HepG2 (cell line): ENCODE measurements around the gene MBTPS1. TPM values are rescaled to one million over a fixed set of nuclear protein-coding genes. Genes with fewer than 3 reads are reported as not detected.

Experiments used
- ATAC-seq: fragments of 200-7000 bp; cut with Tn5 transposase; 3 replicates; pipeline ENCODE4 v1.9.1; 2020; ENCODE audit warnings: mild to moderate bottlenecking, moderate library complexity
- BruUV-seq: library from RNA; stranded (reverse); fragments of 400-500 nt; replicated peaks from 2 replicates; lab custom pipeline; 2021; lab: Mats Ljungman, UMichigan
- CTCF ChIA-PET: fragments of 300-600 bp; formaldehyde crosslinking; extraction: SDS; loops from one replicate; lab custom pipeline; 2021; ENCODE audit warnings: low total read pairs, inconsistent platforms, low intra/inter-chr PET ratio; lab: Yijun Ruan, JAX
- POLR2A ChIA-PET: fragments of 350-600 bp; sonication (Branson Sonifier 250); formaldehyde crosslinking; loops from one replicate; lab custom pipeline; 2020; ENCODE audit warnings: antibody characterized with exemption, inconsistent platforms; lab: Yijun Ruan, JAX
- DNase-seq: peaks from one replicate; pipeline ENCODE4 v3.0.0-alpha.2; 2015; ENCODE audit warnings: low spot score
- FAIRE-seq: peaks from 3 replicates; lab custom pipeline; 2011; peaks lifted over from hg19 to GRCh38; lab: Jason Lieb, UNC
- H2AFZ ChIP-seq: one replicate; pipeline ENCODE4 v1.6.1; 2011; ENCODE audit warnings: low read length, inconsistent platforms
- H3K27ac ChIP-seq: fragments of 300-600 bp; 3 replicates; pipeline ENCODE4 v1.8.0; 2011; ENCODE audit warnings: mixed run types, mild to moderate bottlenecking, mixed read lengths, low read length, inconsistent platforms; ENCODE audit not compliant: insufficient read depth; ENCODE audit errors: extremely low read length
- H3K27me3 ChIP-seq, 2 experiments: fragments of 200-600 bp in 1 of 2; 2 replicates in 1 of 2; 3 replicates in 1 of 2; pipeline versions ENCODE4 v1.6.0 to v1.8.0; 2011; ENCODE audit warnings: low read length in 2 of 2, mild to moderate bottlenecking in 2 of 2, moderate library complexity in 2 of 2, inconsistent platforms in 1 of 2; ENCODE audit not compliant: insufficient read depth in 2 of 2, control insufficient read depth in 1 of 2
- H3K36me3 ChIP-seq, 2 experiments: fragments of 200-600 bp in 1 of 2; replicated peaks in 1 of 2; 2 replicates in 1 of 2; 3 replicates in 1 of 2; pipeline versions ENCODE4 v1.5.1 to v1.8.0; 2011; ENCODE audit warnings: low read length in 2 of 2, inconsistent platforms in 1 of 2; ENCODE audit not compliant: insufficient read depth in 2 of 2, control insufficient read depth in 1 of 2
- H3K4me1 ChIP-seq: 2 replicates; pipeline ENCODE4 v1.5.1; 2012; ENCODE audit warnings: low read length, inconsistent platforms; ENCODE audit not compliant: insufficient read depth
- H3K4me2 ChIP-seq: 2 replicates; pipeline ENCODE4 v1.6.0; 2011; ENCODE audit warnings: low read depth, low read length, inconsistent platforms
- H3K4me3 ChIP-seq, 3 experiments: fragments of 200-600 bp in 1 of 3; sonication (generic), shearing (Covaris generic) in 1 of 3; replicated peaks in 1 of 3; 2 replicates each; pipeline ENCODE4 v1.5.1; 2011 to 2016; ENCODE audit warnings: low read length in 3 of 3, inconsistent platforms in 2 of 3, low read depth in 2 of 3, mild to moderate bottlenecking in 2 of 3, control low read depth in 1 of 3, mixed read lengths in 1 of 3; ENCODE audit not compliant: insufficient read depth in 1 of 3
- H3K79me2 ChIP-seq: one replicate; pipeline ENCODE4 v1.6.1; 2011; ENCODE audit warnings: low read length, inconsistent platforms; ENCODE audit not compliant: insufficient read depth
- H3K9ac ChIP-seq: 2 replicates; pipeline ENCODE4 v1.6.0; 2011; ENCODE audit warnings: mild to moderate bottlenecking, low read depth, low read length, inconsistent platforms; ENCODE audit not compliant: insufficient read depth
- H3K9me3 ChIP-seq: 2 replicates; pipeline ENCODE4 v1.5.1; 2012; ENCODE audit warnings: mild to moderate bottlenecking, low read length
- H4K20me1 ChIP-seq: 2 replicates; pipeline ENCODE4 v1.6.0; 2011; ENCODE audit warnings: inconsistent platforms, mild to moderate bottlenecking, low read length, moderate library complexity; ENCODE audit not compliant: insufficient read depth
- ARID2 ChIP-seq: sonication (generic); formaldehyde crosslinking; IDR thresholded peaks from 2 replicates; pipeline ENCODE4 v1.8.1; 2022; ENCODE audit warnings: mild to moderate bottlenecking, missing genetic modification reagents, borderline replicate concordance
- FOXC1 ChIP-seq: sonication (generic); formaldehyde crosslinking; IDR thresholded peaks from 2 replicates; pipeline ENCODE4 v1.8.0; 2022; ENCODE audit warnings: mild to moderate bottlenecking, missing genetic modification reagents, borderline replicate concordance
- FOXP1 ChIP-seq, 2 experiments: fragments of 450-650 bp in 1 of 2; IDR thresholded peaks; 2 replicates each; pipeline ENCODE4 v1.6.1; 2017 to 2018; ENCODE audit warnings: antibody characterized with exemption in 1 of 2
- PAX8 ChIP-seq: sonication (generic); formaldehyde crosslinking; IDR thresholded peaks from 2 replicates; pipeline ENCODE4 v1.8.0; 2022; ENCODE audit warnings: mild to moderate bottlenecking, missing genetic modification reagents, borderline replicate concordance
- SIX1 ChIP-seq: sonication (generic); formaldehyde crosslinking; IDR thresholded peaks from 2 replicates; pipeline ENCODE4 v1.4.0; 2020; ENCODE audit warnings: missing genetic modification reagents, borderline replicate concordance
- SNAPC2 ChIP-seq: sonication (generic); formaldehyde crosslinking; IDR thresholded peaks from 2 replicates; pipeline ENCODE4 v1.8.1; 2022; ENCODE audit warnings: mild to moderate bottlenecking, missing genetic modification reagents
- ZNF121 ChIP-seq: sonication (generic); formaldehyde crosslinking; IDR thresholded peaks from 2 replicates; pipeline ENCODE4 v1.5.0; 2020; ENCODE audit warnings: mild to moderate bottlenecking, missing genetic modification reagents
- ZNF124 ChIP-seq: sonication (generic); formaldehyde crosslinking; IDR thresholded peaks from 2 replicates; pipeline ENCODE4 v1.4.0; 2020; ENCODE audit warnings: missing genetic modification reagents
- ZNF264 ChIP-seq: sonication (generic); formaldehyde crosslinking; IDR thresholded peaks from 2 replicates; pipeline ENCODE4 v1.4.0; 2020; ENCODE audit warnings: missing genetic modification reagents
- ZNF501 ChIP-seq: sonication (generic); formaldehyde crosslinking; IDR thresholded peaks from 2 replicates; pipeline ENCODE4 v1.5.1; 2020; ENCODE audit warnings: mild to moderate bottlenecking, moderate library complexity, missing genetic modification reagents
- ZNF556 ChIP-seq: sonication (generic); formaldehyde crosslinking; IDR thresholded peaks from 2 replicates; pipeline ENCODE4 v1.4.0; 2020; ENCODE audit warnings: mild to moderate bottlenecking, missing genetic modification reagents, borderline replicate concordance
- WGBS: methylation state at CpG from one replicate; pipeline ENCODE4 v1.1.6; 2017; ENCODE audit warnings: low lambda C conversion rate; 5-methylcytosine and 5-hydroxymethylcytosine counted together
- in situ Hi-C: cut with HindIII; loops from 2 replicates; pipeline ENCODE4 v1.10.0; 2017; ENCODE audit warnings: low pct_unique_long_range_greater_than_20kb; ENCODE audit not compliant: extremely low pct_ligation_motif_present
- intact Hi-C: fragments of 100-400 bp; cut with micrococcal nuclease; formaldehyde crosslinking; loops from one replicate; pipeline ENCODE4 v1.10.0; 2022; ENCODE audit not compliant: unreplicated experiment
- polyA plus RNA-seq, 8 experiments: library from polyadenylated mRNA; depleted of rRNA in 3 of 8; stranded (reverse) in 7 of 8; unstranded in 1 of 8; fragments of >200 nt; fragmentation: Illumina TruSeq in 4 of 8; extraction: Trizol in 4 of 8; gene quantifications; 2 replicates each; pipeline versions ENCODE4 v1.2.1 to v1.2.3, GENCODE V29; 2011 to 2016; ENCODE audit warnings: low read depth in 4 of 8, missing spikeins in 1 of 8, mixed read lengths in 1 of 8; ENCODE audit not compliant: insufficient read depth in 1 of 8
- total RNA-seq, 5 experiments: library from RNA; depleted of rRNA; stranded (reverse); fragments of >200 nt; fragmentation: Illumina TruSeq; extraction: Trizol; gene quantifications; 2 replicates each; pipeline ENCODE4 v1.2.3, GENCODE V29; 2016; ENCODE audit warnings: low read depth in 1 of 5
- TF ChIP-seq, protein P1 (sequence below): sonication (generic); formaldehyde crosslinking; IDR thresholded peaks from 2 replicates; pipeline ENCODE4 v1.4.0; 2020; ENCODE audit warnings: low read depth, mild to moderate bottlenecking, missing genetic modification reagents

MBTPS1 gene
- total and polyA plus RNA-seq, 2 of the 13 experiments (the other 11 are each of a cell fraction or from before 2014, with no cell fraction given) = 56.7 to 91.3 TPM

- FAIRE-seq (no peak), DNase-seq (no peak), ATAC-seq (no peak)
- peaks cover 47 to 91% of the 10 kb centered on the region in 2 experiments for H3K36me3 ChIP-seq
- 97% methylated on average over 10 of the region's 10 CpGs for WGBS
- H3K9ac ChIP-seq = no peak overlapping the region
- no peaks in the 10 kb centered on the region for H3K9me3 ChIP-seq
- H3K27ac ChIP-seq = no peak overlapping the region
- H3K79me2 ChIP-seq = no peaks in the 10 kb centered on the region
- no peaks in the 10 kb centered on the region for H3K27me3 ChIP-seq
- H3K4me3 ChIP-seq = no peak overlapping the region
- intact Hi-C loops = no loop called here
- no peaks in the 10 kb centered on the region for H3K4me1 ChIP-seq
- in situ Hi-C loops = no loop called here
- TF ChIP-seq FOXP1 (IDR thresholded peaks at IDR 0.05) (no peak), FOXP1 (CRISPR knock-in tag; IDR thresholded peaks at IDR 0.05) (no peak), SIX1 (CRISPR knock-in tag) (no peak), ZNF121 (CRISPR knock-in tag) (no peak), ZNF556 (CRISPR knock-in tag) (no peak), ZNF124 (no peak), PAX8 (CRISPR knock-in tag) (no peak), ZNF264 (CRISPR knock-in tag) (no peak), FOXC1 (CRISPR knock-in tag) (no peak), SNAPC2 (CRISPR knock-in tag) (no peak)
- BruUV-seq = no TSS peak
- no peak overlapping the region for H3K4me2 ChIP-seq
- CTCF ChIA-PET = no interaction called here
- no peaks in the 10 kb centered on the region for H4K20me1 ChIP-seq
- POLR2A ChIA-PET = no interaction called here
- H2AFZ ChIP-seq = no peak overlapping the region
Measured at GRCh38 chr16:84072014-84072413, 44.7 kb downstream of the MBTPS1 start.

DNA sequence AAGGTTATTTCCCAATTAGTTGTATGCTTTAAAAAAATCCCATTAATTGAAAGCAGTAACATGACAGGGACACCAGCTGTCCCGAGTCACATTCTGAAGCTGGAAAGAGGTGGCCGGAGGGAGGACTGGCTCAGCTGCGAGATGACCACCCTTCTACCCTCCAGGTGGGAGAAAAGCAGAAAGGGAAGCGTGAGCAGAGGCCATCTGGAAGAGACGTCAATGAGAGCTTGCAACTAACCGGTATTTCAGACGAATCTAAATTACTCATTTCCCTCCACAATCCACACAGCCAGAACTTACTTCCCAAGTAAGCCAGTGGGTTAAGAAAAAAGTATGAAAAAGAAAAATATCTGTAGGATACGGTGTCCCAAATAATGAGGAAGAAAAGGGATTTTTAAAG is 45.6 kb downstream of the MBTPS1 start:
- POLR2A ChIA-PET = no interaction called here
- peaks cover 50 to 90% of the 10 kb centered on the region in 2 experiments for H3K36me3 ChIP-seq
- TF ChIP-seq ZNF501 (CRISPR knock-in tag) (no peak), ARID2 (CRISPR knock-in tag) (no peak)
- TF ChIP-seq, protein P1, sequence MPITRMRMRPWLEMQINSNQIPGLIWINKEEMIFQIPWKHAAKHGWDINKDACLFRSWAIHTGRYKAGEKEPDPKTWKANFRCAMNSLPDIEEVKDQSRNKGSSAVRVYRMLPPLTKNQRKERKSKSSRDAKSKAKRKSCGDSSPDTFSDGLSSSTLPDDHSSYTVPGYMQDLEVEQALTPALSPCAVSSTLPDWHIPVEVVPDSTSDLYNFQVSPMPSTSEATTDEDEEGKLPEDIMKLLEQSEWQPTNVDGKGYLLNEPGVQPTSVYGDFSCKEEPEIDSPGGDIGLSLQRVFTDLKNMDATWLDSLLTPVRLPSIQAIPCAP (CRISPR knock-in tag) = no peak

More for the DNA sequence above, 45.6 kb downstream of the MBTPS1 start:
- H3K27ac ChIP-seq = no peak overlapping the region
- H3K4me3 ChIP-seq = no peak overlapping the region
- in situ Hi-C loops (no loop called here), intact Hi-C loops (no loop called here)
- no peak overlapping the region for H3K9ac ChIP-seq
- H2AFZ ChIP-seq = no peak overlapping the region
- BruUV-seq = no TSS peak
- no peak for FAIRE-seq
- no peaks in the 10 kb centered on the region for H3K79me2 ChIP-seq
- no peak for ATAC-seq
- DNase-seq = no peak
- H3K4me1 ChIP-seq = no peaks in the 10 kb centered on the region
- H3K9me3 ChIP-seq = no peaks in the 10 kb centered on the region
- H3K4me2 ChIP-seq = no peak overlapping the region
- CTCF ChIA-PET = no interaction called here
- WGBS = 97% methylated on average over 8 of the region's 8 CpGs
- no peaks in the 10 kb centered on the region for H3K27me3 ChIP-seq
- H4K20me1 ChIP-seq = no peaks in the 10 kb centered on the region
